IPS-20b (cell line): ENCODE measurements around the gene PNPLA7.

ENCODE experiments used
- H3K27ac ChIP-seq: one replicate; pipeline ENCODE4 v1.5.1; 2013; ENCODE audit warnings: low read length
- H3K27me3 ChIP-seq: 2 replicates; pipeline ENCODE4 v1.6.1; 2013; ENCODE audit warnings: mild to moderate bottlenecking, low read length, inconsistent platforms; ENCODE audit not compliant: insufficient read depth
- H3K36me3 ChIP-seq: 2 replicates; pipeline ENCODE4 v1.6.1; 2013; ENCODE audit warnings: low read depth, mild to moderate bottlenecking, inconsistent platforms, low read length, moderate library complexity; ENCODE audit not compliant: insufficient read depth
- H3K4me1 ChIP-seq: 2 replicates; pipeline ENCODE4 v1.6.1; 2013; ENCODE audit warnings: mild to moderate bottlenecking, control low read depth, inconsistent platforms, low read length, moderate library complexity; ENCODE audit not compliant: insufficient read depth
- H3K4me3 ChIP-seq: 2 replicates; pipeline ENCODE4 v1.5.1; 2013; ENCODE audit warnings: mild to moderate bottlenecking, low read length, inconsistent platforms
- H3K9ac ChIP-seq: 2 replicates; pipeline ENCODE4 v1.6.1; 2013; ENCODE audit warnings: low read depth, mild to moderate bottlenecking, inconsistent platforms, low read length, moderate library complexity
- H3K9me3 ChIP-seq: 2 replicates; pipeline ENCODE4 v1.6.1; 2013; ENCODE audit warnings: mild to moderate bottlenecking, low read depth, low read length, inconsistent platforms; ENCODE audit not compliant: insufficient read depth

PNPLA7 gene

DNA sequence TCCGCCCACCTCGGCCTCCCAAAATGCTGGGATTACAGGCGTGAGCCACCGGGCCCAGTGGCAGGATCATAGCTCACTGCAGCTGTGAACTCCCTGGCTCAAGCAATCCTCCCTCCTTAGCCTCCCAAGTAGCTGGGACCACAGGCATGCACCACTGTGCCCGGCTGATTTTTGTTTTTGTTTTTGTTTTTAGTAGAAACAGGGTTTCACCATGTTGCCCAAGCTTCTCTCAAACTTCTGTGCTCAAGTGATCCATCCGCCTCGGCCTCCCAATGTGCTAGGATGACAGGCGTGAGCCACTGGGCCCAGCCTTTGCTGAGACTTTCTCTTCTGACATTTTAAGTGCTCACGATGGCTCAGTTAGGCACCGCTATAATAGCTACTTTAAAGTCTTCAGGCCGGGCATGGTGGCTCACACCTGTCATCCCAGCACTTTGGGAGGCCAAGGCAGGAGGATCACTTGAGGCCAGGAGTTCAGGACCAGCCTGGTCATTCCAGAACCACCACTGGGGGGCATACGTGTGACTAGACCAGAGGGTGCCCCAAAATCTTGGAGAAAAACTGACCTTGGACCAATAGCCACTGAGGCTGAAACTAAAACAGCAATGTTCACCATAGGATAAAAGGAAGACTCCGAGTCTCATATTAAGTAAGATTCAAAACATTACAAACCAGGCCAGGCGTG lies 106.0 kb downstream of the PNPLA7 start:
- Histone ChIP-seq H3K27ac (no peak overlapping the region), H3K9ac (no peak overlapping the region), H3K4me1 (no peaks in the 10 kb centered on the region), H3K27me3 (peaks cover 9% of the 10 kb centered on the region; the same call in 1 of the 2 replicates), H3K9me3 (no peaks in the 10 kb centered on the region), H3K36me3 (peaks cover 4% of the 10 kb centered on the region; the same call in 1 of the 2 replicates), H3K4me3 (no peak overlapping the region)

DNA sequence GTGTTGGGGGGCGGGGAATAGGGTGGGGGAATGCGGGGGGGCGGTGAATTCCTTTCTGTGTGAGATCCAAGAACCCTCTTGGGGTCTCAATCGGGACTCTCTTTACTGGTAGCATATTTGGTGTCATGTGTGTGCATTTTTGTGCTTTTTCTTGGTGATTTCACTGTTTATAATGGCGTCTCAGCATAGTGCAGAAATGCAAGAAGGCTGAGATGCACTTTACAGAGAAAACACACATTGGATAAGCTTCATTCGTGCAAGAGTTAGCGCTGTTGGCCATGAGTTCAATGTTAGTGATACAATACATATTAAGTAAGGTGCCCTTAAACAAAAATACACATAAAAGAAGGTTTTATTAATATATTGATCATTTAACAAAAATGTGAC lies 108.3 kb downstream of the PNPLA7 start:
- peaks cover 9% of the 10 kb centered on the region; the same call in 1 of the 2 replicates for H3K27me3 ChIP-seq
- H3K9ac ChIP-seq, result no peak overlapping the region
- H3K9me3 ChIP-seq, result no peaks in the 10 kb centered on the region
- no peak overlapping the region for H3K27ac ChIP-seq
- H3K4me1 ChIP-seq, result no peaks in the 10 kb centered on the region
- no peaks in the 10 kb centered on the region for H3K36me3 ChIP-seq
- peak overlapping the region; percentile 57 for H3K4me3 ChIP-seq

DNA sequence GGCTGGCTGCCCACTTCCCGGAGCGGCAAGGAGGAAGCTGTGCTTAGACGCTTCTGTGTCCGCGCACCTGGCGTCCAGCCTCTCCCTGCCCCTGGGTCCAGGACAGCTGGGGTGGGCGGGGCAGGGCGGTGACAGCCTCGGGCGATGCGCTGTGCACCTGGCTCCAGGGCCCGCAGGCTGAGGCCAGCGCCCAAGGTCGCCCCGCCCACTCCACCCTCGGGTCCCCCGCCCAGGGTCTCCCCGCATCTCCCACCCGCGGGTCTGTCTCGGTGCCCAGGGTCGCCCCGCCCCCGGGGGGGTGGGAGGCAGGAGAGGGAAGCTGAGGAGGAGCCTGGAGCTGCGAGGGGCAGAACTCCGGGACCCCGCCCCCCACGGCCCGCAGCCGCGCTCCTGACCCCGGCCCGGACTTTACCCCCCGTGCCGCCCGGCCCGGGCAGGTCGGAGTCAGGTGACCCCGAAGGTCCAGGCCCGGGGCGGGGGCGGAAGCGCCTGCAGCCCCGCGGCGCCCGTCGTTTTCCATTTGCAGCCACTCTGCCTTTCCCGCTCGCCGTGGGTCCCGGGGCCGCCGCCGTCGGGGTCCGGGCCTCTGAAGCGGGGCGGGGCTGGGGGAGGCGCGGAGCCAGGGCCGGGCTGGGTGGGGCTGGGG lies 108.8 kb downstream of the PNPLA7 start, which contains the start of gene ENTPD8:
Gene ENTPD8, minus strand, starts transcription at position 69 of the 646 bp plus-strand sequence. CDS start 3,072 bp downstream, outside the sequence.
- Histone ChIP-seq H3K4me3 (peak within 1 kb of the TSS; percentile 57), H3K27me3 (peaks cover 9% of the 10 kb centered on the region; the same call in 1 of the 2 replicates), H3K4me1 (no peaks in the 10 kb centered on the region), H3K9me3 (no peaks in the 10 kb centered on the region), H3K9ac (no peak within 1 kb of the TSS), H3K36me3 (no peaks in the 10 kb centered on the region), H3K27ac (no peak within 1 kb of the TSS)

DNA sequence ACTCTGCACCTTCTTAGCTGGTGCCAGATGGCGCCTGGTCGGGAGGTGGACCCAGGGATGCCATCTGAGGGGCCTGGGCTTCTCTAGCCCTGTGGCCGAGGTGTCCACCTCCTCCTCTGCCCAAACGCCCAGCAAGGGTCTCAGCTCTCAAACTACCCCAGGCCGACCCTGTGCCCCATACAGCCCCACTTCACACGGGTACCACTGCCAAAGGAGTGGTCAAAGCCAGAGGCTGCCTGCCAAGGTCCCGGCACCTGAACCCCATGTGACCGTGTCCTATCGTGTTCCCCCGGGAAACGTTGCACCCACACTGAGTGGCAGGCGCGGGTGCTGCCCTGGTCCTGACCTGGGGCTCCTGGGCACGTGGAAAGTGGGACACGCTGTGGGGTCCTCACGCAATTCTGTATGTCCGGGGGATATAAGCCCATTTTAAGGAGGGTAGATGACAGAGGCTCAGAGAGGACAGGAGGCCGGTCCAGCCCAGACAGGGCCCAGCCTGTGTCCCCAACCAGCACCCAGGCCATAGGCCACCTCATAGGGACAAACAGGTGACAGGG lies 111.0 kb downstream of the PNPLA7 start:
- Histone ChIP-seq H3K9me3 (no peaks in the 10 kb centered on the region), H3K27ac (no peak overlapping the region), H3K36me3 (no peaks in the 10 kb centered on the region), H3K4me1 (no peaks in the 10 kb centered on the region), H3K4me3 (no peak overlapping the region), H3K9ac (no peak overlapping the region), H3K27me3 (peaks cover 9% of the 10 kb centered on the region; the same call in 1 of the 2 replicates)

DNA sequence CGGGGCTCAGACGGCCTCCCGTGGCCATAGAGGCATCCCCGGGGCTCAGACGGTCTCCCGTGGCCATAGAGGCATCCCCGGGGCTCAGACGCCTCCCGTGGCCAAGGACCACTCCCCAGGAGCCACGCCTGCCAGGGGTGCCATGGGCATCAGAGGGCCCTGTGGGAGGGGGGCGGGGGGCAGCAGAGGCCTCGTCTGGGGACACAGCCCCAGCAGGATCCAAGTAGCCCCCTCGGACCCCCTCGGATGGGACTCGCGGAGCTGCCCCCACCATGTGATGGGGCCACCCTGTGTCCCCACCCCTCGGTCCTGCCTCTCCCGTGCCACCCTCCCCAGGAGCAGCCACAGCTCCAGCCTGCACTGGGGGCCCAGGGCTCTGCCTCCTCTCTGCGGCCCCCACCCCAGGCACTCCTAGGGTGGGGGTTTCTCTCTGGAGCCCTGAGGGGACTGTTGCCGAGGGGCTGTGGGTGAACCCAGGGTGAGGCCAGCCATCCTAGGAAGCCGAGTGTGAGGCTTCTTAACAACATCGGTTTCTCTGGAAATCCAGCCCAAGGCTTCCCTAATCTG lies 111.5 kb downstream of the PNPLA7 start:
- no peaks in the 10 kb centered on the region for H3K36me3 ChIP-seq
- H3K9ac ChIP-seq, result no peak overlapping the region
- H3K9me3 ChIP-seq, result no peaks in the 10 kb centered on the region
- H3K27ac ChIP-seq, result no peak overlapping the region
- H3K4me3 ChIP-seq, result no peak overlapping the region
- H3K4me1 ChIP-seq, result no peaks in the 10 kb centered on the region
- peaks cover 9% of the 10 kb centered on the region; the same call in 1 of the 2 replicates for H3K27me3 ChIP-seq

DNA sequence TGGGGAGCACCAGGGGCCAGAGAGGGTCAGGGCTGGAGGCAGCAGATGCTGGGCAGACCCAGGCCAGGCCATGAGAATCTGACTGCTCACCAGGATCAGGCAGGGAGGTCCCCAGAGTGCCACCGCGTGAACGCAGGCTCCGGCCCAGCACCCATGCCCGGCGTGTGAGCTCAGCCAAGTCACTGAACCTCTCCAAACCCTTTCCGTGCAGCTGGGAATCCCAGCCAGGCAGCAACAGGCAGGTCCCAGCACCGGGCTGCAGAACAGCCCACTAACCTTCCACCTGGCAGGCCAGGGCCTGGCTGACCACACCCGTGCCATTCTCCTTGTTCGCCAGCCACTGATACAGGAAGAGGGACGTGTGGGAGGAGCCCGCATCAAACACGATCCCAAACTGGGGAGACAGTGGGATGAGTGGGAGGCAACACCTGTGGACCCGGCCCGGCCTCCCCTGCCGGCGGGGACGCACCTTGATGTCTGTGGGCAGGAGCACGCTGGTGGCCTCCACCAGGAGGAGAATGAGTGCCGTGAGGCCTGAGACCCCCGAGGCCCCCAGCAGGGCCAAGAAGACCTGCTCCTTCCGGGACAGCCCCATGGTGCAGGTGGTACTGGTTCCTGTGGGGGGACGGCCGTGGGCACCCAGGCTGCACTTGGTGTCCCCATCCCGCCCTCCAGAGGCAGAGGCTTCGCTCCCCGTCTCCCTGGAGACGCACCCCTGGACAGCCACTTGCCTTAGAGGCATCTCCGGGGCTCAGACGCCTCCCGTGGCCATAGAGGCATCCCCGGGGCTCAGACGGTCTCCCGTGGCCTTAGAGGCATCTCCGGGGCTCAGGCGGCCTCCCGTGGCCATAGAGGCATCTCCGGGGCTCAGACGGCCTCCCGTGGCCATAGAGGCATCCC lies 112.3 kb downstream of the PNPLA7 start:
- H3K9ac ChIP-seq, result no peak overlapping the region
- H3K4me1 ChIP-seq, result no peaks in the 10 kb centered on the region
- H3K27me3 ChIP-seq, result peaks cover 9% of the 10 kb centered on the region; the same call in 1 of the 2 replicates
- H3K4me3 ChIP-seq, result no peak overlapping the region
- H3K27ac ChIP-seq, result no peak overlapping the region
- H3K36me3 ChIP-seq, result no peaks in the 10 kb centered on the region
- H3K9me3 ChIP-seq, result no peaks in the 10 kb centered on the region

DNA sequence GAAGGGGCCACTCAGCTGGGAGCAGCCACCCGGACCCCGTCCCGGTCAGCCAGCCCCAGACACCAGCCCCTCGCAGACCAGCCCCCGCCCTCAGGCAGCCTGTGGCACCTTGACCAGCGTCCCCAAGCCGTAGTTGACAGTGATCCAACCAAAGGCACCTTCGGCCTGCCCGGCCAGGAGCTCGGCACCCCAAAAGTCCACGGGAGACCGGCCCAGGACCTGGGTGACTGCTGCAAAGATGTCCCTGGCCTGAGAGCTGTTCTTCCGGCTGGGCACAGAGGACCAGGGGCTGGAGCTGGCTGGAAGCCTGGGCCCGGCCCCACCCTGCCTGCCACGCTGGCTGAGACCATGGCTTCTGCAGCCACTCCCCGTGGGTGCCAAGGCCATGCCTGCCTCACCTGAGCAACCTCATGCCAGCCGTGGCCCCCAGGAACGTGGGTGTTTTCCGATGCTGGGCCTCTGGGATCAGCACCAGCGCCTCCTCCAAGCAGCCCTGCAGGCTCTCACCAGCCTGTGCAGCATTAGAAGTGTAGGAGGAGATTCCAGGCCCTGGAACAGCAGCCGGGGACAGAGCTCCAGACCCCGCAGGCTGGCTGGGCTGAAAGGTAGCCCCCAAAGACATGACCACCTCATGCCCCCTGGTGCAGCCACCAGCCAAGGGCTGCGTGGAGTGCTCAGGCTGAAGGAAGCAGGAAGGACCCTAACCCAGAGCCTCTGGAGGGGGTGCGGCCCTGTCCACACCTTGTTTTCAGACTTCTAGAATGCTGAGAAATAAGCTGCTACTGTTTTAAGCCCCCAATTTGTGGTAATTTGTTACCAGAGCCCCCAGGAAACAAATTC lies 113.2 kb downstream of the PNPLA7 start:
- Histone ChIP-seq H3K27me3 (peaks cover 2% of the 10 kb centered on the region; the same call in 1 of the 2 replicates), H3K36me3 (no peaks in the 10 kb centered on the region), H3K27ac (no peak overlapping the region), H3K9ac (no peak overlapping the region), H3K9me3 (no peaks in the 10 kb centered on the region), H3K4me3 (no peak overlapping the region), H3K4me1 (no peaks in the 10 kb centered on the region)

DNA sequence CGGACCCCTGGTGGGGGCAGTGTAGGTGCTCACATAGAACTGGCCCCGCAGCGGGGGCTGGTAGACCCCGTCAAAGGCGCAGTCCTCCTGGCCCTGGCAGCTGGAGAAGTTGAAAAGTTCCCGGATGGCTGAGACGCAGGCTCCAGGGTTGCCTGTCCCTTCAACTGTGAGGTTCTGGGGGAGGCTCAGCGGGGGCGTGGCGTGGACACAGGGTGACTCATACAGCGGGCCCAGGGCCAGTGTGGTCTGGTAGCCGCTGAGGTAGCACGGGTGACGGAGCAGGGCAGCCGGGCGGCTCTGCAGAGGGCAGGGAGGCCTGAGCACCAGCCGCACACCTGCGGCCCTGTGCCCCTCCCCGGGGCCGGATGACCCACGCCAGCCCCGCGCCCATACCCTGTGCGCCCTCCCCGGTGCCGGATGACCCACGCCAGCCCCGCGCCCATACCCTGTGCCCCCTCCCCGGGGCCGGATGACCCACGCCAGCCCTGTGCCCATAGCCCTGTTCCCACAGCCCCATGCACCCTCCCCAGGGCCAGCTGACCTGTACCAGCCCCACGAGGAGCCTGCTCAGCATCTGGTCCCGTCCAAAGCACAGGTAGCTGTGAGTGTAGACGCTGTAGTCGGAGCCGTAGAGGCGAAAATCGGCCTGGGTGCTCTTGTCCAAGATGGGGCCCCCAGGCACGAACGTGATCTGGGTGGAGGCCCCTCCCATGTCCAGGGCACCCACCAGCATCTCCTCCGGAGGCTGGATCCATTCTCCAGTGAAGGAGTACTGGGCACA lies 114.0 kb downstream of the PNPLA7 start:
- no peak overlapping the region for H3K9ac ChIP-seq
- H3K36me3 ChIP-seq, result no peaks in the 10 kb centered on the region
- no peak overlapping the region for H3K27ac ChIP-seq
- no peaks in the 10 kb centered on the region for H3K9me3 ChIP-seq
- H3K27me3 ChIP-seq, result no peaks in the 10 kb centered on the region
- H3K4me3 ChIP-seq, result no peak overlapping the region
- H3K4me1 ChIP-seq, result no peaks in the 10 kb centered on the region

DNA sequence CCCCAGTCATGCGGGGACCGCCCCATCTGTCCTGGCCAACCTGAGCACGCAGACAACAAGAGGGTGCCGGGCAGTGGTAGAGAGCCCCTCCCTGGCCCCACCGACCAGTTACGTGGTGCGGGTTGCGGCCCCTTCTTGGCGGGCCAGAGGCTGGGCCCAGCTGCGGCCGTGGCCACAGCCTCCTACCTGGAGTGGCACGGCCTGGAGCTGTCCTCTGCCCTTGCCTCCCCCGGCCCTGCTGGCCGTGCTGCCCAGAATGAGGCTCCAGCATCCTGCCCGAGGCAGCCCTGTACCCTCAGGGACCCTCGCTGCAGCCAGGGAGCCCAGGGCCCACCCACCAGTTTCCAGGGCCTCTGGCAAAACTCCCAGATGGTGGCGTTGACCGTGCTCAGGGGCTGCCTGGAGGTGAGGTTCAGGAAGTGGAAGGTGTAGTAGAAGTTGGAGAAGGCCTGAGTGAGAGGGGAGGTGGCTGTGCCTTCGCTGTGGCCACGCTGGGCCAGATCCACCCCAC lies 114.8 kb downstream of the PNPLA7 start:
- Histone ChIP-seq H3K27me3 (no peaks in the 10 kb centered on the region), H3K27ac (no peak overlapping the region), H3K36me3 (no peaks in the 10 kb centered on the region), H3K9ac (no peak overlapping the region), H3K4me3 (no peak overlapping the region), H3K4me1 (no peaks in the 10 kb centered on the region), H3K9me3 (no peaks in the 10 kb centered on the region)
